Epithelial cell of esophagus (primary cell): ENCODE measurements around the gene ZNF580.

ENCODE experiments used
- DNase-seq: peaks from one replicate; pipeline ENCODE4 v3.0.0; 2010; ENCODE audit warnings: low read depth
- H3K4me3 ChIP-seq: 2 replicates; pipeline ENCODE4 v1.5.1; 2011; ENCODE audit warnings: mild to moderate bottlenecking, low read length, control low read depth
- CTCF ChIP-seq: IDR thresholded peaks from 2 replicates; pipeline ENCODE4 v1.5.1; 2011; ENCODE audit warnings: low read depth, mild to moderate bottlenecking, low read length, control low read depth, inconsistent platforms; ENCODE audit not compliant: insufficient read depth; ENCODE audit errors: missing control alignments

ZNF580 gene

GRCh38 chr19:55650602-55651230, 9.9 kb downstream of the ZNF580 start:
- TF ChIP-seq CTCF, result no peak
- no peak for DNase-seq

GRCh38 chr19:55651236-55651635, 10.4 kb downstream of the ZNF580 start:
- no peak overlapping the region for H3K4me3 ChIP-seq
- TF ChIP-seq CTCF, result no peak
- DNase-seq, result no peak

More at GRCh38 chr19:55650602-55651230, 9.9 kb downstream of the ZNF580 start:
- H3K4me3 ChIP-seq, result no peak overlapping the region

- no peak for DNase-seq
- H3K4me3 ChIP-seq, result no peak overlapping the region
- TF ChIP-seq CTCF, result no peak
These were observed 11.7 kb downstream of the ZNF580 start for GRCh38 chr19:55652311-55653128.

- peak overlapping the region; percentile 86 for H3K4me3 ChIP-seq
- peak; percentile 100 for TF ChIP-seq CTCF
- peak; percentile 97 for DNase-seq
These were observed 13.0 kb downstream of the ZNF580 start for GRCh38 chr19:55653651-55654322.

- DNase-seq, result peak; percentile 99
- H3K4me3 ChIP-seq, result peak overlapping the region; percentile 86
- no peak for TF ChIP-seq CTCF
These were observed 13.6 kb downstream of the ZNF580 start for GRCh38 chr19:55654323-55654867.

GRCh38 chr19:55654868-55655647, 14.3 kb downstream of the ZNF580 start, which contains the start of gene U2AF2:
U2AF2 (plus strand) TSS chr19:55655035; CDS start chr19:55655105, 70 bp downstream.
- DNase-seq, result peak; percentile 92
- H3K4me3 ChIP-seq, result peak within 1 kb of the TSS; percentile 86
- TF ChIP-seq CTCF, result no peak
